ENCODE measurements around the gene LDB1.
A peak's percentile ranks its signal among the peaks of the same experiment; 100 is the strongest.

Gene LDB1, protein sequence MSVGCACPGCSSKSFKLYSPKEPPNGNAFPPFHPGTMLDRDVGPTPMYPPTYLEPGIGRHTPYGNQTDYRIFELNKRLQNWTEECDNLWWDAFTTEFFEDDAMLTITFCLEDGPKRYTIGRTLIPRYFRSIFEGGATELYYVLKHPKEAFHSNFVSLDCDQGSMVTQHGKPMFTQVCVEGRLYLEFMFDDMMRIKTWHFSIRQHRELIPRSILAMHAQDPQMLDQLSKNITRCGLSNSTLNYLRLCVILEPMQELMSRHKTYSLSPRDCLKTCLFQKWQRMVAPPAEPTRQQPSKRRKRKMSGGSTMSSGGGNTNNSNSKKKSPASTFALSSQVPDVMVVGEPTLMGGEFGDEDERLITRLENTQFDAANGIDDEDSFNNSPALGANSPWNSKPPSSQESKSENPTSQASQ

GRCh38 chr10:102120142-102120990 lies at the start of gene LDB1:
TSS of gene LDB1 (minus strand) at chr10:102120368. CDS start at chr10:102120110, 258 bp downstream.
- H3K9me3 Mint-ChIP-seq: no peaks in the 10 kb centered on the region
- peak within 1 kb of the TSS; percentile 91 for H3K4me3 Mint-ChIP-seq
- no peaks in the 10 kb centered on the region for H3K27me3 Mint-ChIP-seq (ENCODE audit: low read depth)
- no peaks in the 10 kb centered on the region for H3K36me3 Mint-ChIP-seq (ENCODE audit: low read depth)
- H3K4me1 Mint-ChIP-seq (ENCODE audit: low read depth): peaks cover 48% of the 10 kb centered on the region
- H3K27ac Mint-ChIP-seq: peak within 1 kb of the TSS; percentile 93

DNA sequence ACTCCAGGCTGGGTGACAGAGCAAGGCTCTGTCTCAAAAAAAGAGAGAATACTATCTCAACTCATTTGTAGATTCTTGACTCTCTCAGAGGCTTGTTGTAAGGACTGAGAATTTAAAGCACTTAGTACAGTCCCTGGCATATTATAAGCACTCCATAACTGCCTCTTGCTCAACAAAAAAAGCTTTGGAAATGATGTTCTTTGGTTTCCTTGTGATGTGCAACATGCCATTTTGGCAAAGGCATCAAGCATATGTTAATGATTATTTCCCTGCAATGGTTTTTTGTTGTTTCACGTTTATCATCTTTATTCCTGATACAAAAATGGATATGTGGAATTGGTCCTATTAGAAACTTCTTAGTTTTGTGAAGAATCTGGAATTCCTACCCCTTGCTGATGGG lies 47.7 kb upstream of the LDB1 start:
- Mint-ChIP-seq H3K36me3 (ENCODE audit: low read depth) (peaks cover 12% of the 10 kb centered on the region), H3K4me1 (ENCODE audit: low read depth) (peaks cover 8% of the 10 kb centered on the region), H3K9me3 (no peaks in the 10 kb centered on the region), H3K27me3 (ENCODE audit: low read depth) (no peaks in the 10 kb centered on the region), H3K4me3 (no peak overlapping the region), H3K27ac (no peak overlapping the region)

- peaks cover 8% of the 10 kb centered on the region for H3K4me1 Mint-ChIP-seq (ENCODE audit: low read depth)
- H3K27me3 Mint-ChIP-seq (ENCODE audit: low read depth): no peaks in the 10 kb centered on the region
- no peak overlapping the region for H3K4me3 Mint-ChIP-seq
- no peak overlapping the region for H3K27ac Mint-ChIP-seq
- peaks cover 39% of the 10 kb centered on the region for H3K36me3 Mint-ChIP-seq (ENCODE audit: low read depth)
- no peaks in the 10 kb centered on the region for H3K9me3 Mint-ChIP-seq
Observed at GRCh38 chr10:102163342-102163989, 43.3 kb upstream of the LDB1 start.

GRCh38 chr10:102159831-102160230 lies 39.7 kb upstream of the LDB1 start:
- Mint-ChIP-seq H3K27me3 (ENCODE audit: low read depth) (no peaks in the 10 kb centered on the region), H3K36me3 (ENCODE audit: low read depth) (peaks cover 51% of the 10 kb centered on the region), H3K4me3 (no peak overlapping the region), H3K4me1 (ENCODE audit: low read depth) (peaks cover 11% of the 10 kb centered on the region), H3K9me3 (no peaks in the 10 kb centered on the region), H3K27ac (no peak overlapping the region)

- no peak overlapping the region for H3K4me3 Mint-ChIP-seq
- no peak overlapping the region for H3K27ac Mint-ChIP-seq
- no peaks in the 10 kb centered on the region for H3K9me3 Mint-ChIP-seq
- H3K27me3 Mint-ChIP-seq (ENCODE audit: low read depth): no peaks in the 10 kb centered on the region
- H3K4me1 Mint-ChIP-seq (ENCODE audit: low read depth): peaks cover 11% of the 10 kb centered on the region
- H3K36me3 Mint-ChIP-seq (ENCODE audit: low read depth): peaks cover 54% of the 10 kb centered on the region
Observed at GRCh38 chr10:102159051-102159597, 39.0 kb upstream of the LDB1 start.

GRCh38 chr10:102157224-102157623 lies 37.1 kb upstream of the LDB1 start:
- Mint-ChIP-seq H3K36me3 (ENCODE audit: low read depth) (peaks cover 51% of the 10 kb centered on the region), H3K27me3 (ENCODE audit: low read depth) (no peaks in the 10 kb centered on the region), H3K4me3 (no peak overlapping the region), H3K4me1 (ENCODE audit: low read depth) (peaks cover 21% of the 10 kb centered on the region), H3K9me3 (no peaks in the 10 kb centered on the region), H3K27ac (no peak overlapping the region)

DNA sequence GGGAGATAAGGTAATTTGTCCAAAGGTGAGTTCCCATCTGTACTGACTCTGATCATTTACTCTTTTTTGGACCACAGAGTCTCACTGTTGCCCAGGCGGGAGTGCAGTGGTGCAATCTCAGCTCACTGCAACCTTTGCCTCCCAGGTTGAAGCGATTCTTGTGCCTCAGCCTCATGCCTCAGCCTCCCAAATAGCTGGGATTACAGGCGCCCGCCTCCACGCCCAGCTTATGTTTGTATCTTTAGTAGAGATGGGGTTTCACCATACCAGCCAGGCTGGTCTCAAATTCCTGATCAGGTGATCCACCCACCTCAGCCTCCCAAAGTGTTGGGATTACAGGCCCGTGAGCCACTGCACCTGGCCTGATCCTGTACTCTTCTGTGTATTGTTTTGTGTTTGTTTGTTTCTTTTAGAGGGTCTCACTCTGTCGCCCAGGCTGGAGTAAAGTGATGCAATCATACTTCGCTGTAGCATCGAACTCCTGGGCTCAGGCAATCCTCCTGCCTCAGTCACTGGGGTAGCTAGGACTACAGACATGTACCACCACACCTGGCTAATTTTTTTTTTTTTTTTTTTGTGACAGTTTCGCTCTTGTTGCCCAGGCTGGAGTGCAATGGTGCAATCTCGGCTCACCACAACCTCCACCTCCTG lies 34.4 kb upstream of the LDB1 start:
- peaks cover 35% of the 10 kb centered on the region for H3K4me1 Mint-ChIP-seq (ENCODE audit: low read depth)
- H3K27ac Mint-ChIP-seq: peak overlapping the region; percentile 61

DNA sequence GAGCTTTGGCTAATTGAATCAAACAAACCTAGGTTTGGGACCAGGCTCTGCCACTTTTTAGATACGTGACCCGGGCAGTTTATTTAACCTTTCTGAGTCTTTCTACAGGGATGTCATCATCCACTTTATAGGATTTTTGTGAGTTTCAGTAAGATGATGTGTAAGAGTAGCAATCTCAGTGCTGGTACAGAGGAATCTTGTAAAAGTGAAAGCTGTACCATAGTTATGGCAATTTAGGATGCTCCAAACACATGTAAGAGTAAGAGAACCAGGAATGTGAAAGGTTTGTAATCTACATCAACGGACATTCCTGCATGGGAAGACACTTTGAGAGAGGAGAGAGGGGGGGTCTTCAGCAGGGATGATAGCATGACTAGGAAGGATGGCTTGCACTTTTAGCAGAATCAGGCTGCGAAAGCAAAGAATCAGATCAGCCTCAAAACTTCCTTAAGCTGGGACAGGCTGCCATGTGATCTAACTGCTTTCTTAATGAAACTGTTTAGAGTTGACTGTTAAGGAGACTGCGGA lies 33.0 kb upstream of the LDB1 start:
- H3K27me3 Mint-ChIP-seq (ENCODE audit: low read depth): no peaks in the 10 kb centered on the region
- peak overlapping the region; percentile 89 for H3K4me3 Mint-ChIP-seq
- peaks cover 36% of the 10 kb centered on the region for H3K36me3 Mint-ChIP-seq (ENCODE audit: low read depth)
- peak overlapping the region; percentile 92 for H3K27ac Mint-ChIP-seq
- peaks cover 32% of the 10 kb centered on the region for H3K4me1 Mint-ChIP-seq (ENCODE audit: low read depth)
- no peaks in the 10 kb centered on the region for H3K9me3 Mint-ChIP-seq

More for the DNA sequence above, 34.4 kb upstream of the LDB1 start:
- Mint-ChIP-seq H3K36me3 (ENCODE audit: low read depth) (peaks cover 35% of the 10 kb centered on the region), H3K4me3 (peak overlapping the region; percentile 16), H3K27me3 (ENCODE audit: low read depth) (no peaks in the 10 kb centered on the region), H3K9me3 (no peaks in the 10 kb centered on the region)

DNA sequence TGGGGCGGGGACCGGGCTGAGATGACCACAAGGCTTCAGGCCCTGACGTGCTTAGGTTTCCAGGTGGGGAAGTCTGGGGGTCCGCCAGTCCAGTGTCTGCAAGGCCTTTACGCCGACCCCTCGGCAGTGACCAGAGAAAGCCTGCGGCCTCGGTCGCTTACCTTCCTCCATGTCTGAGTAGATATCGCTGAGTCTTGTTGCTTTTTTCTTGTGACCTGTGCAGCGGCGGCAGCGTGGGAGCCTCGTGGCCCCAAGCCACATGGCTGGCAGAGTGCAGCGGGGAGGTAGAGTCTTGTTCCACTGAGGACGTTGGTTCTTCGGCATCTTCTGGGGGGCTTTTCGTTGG lies 32.4 kb upstream of the LDB1 start:
- peak overlapping the region; percentile 89 for H3K4me3 Mint-ChIP-seq
- no peaks in the 10 kb centered on the region for H3K27me3 Mint-ChIP-seq (ENCODE audit: low read depth)
- peaks cover 32% of the 10 kb centered on the region for H3K4me1 Mint-ChIP-seq (ENCODE audit: low read depth)
- H3K9me3 Mint-ChIP-seq: no peaks in the 10 kb centered on the region
- peak overlapping the region; percentile 92 for H3K27ac Mint-ChIP-seq
- peaks cover 36% of the 10 kb centered on the region for H3K36me3 Mint-ChIP-seq (ENCODE audit: low read depth)

- H3K36me3 Mint-ChIP-seq (ENCODE audit: low read depth): peaks cover 35% of the 10 kb centered on the region
- H3K27me3 Mint-ChIP-seq (ENCODE audit: low read depth): no peaks in the 10 kb centered on the region
- H3K9me3 Mint-ChIP-seq: no peaks in the 10 kb centered on the region
- H3K4me1 Mint-ChIP-seq (ENCODE audit: low read depth): peaks cover 35% of the 10 kb centered on the region
- peak within 1 kb of the TSS; percentile 92 for H3K27ac Mint-ChIP-seq
- H3K4me3 Mint-ChIP-seq: peak within 1 kb of the TSS; percentile 89
Observed at GRCh38 chr10:102151774-102152544, 31.8 kb upstream of the LDB1 start, which contains the start of gene NOLC1. TSS of gene NOLC1 (plus strand) at chr10:102152389. CDS start at chr10:102152411, 22 bp downstream.

DNA sequence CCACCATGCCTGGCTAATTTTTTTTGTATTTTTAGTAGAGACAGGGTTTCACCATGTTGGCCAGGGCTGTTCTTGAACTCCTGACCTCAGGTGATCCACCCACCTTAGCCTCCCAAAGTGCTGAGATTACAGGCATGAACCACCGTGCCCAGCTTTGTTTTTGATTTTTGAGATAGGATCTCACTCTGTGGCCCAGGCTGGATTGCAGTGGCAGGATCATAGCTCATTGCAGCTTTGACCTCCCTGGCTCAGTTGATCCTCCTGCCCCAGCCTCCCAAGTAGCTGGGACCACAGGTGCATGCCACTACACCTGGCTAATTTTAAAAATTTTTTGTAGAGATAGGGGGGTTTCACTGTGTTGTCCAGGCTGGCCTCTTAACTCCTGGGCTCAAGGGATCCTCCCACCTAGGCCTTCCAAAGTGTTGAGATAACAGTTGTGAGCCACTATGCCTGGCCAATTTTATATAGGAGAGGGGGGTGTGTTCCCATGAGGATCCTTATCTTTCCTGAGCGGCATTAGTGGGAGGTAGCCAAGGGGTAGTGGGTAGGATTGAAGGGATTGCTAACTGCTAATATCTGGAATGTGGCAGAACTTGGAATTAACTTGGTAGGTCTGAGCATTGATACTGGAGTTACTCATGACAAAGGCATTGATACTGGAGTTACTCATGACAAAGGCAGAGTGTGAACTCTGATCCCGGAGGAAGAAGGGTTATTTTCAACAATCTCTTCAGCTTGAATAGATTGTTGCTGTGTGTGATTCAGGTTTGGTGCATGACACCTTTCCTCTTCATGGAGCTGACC lies 31.0 kb upstream of the LDB1 start:
- peak overlapping the region; percentile 89 for H3K4me3 Mint-ChIP-seq
- H3K27ac Mint-ChIP-seq: peak overlapping the region; percentile 92
- no peaks in the 10 kb centered on the region for H3K9me3 Mint-ChIP-seq
- peaks cover 37% of the 10 kb centered on the region for H3K36me3 Mint-ChIP-seq (ENCODE audit: low read depth)
- H3K4me1 Mint-ChIP-seq (ENCODE audit: low read depth): peaks cover 32% of the 10 kb centered on the region
- no peaks in the 10 kb centered on the region for H3K27me3 Mint-ChIP-seq (ENCODE audit: low read depth)

- Mint-ChIP-seq H3K36me3 (ENCODE audit: low read depth) (peaks cover 48% of the 10 kb centered on the region), H3K4me3 (no peak overlapping the region), H3K27me3 (ENCODE audit: low read depth) (no peaks in the 10 kb centered on the region), H3K27ac (peak overlapping the region; percentile 42), H3K4me1 (ENCODE audit: low read depth) (peaks cover 25% of the 10 kb centered on the region), H3K9me3 (no peaks in the 10 kb centered on the region)
Observed at GRCh38 chr10:102148275-102148674, 28.1 kb upstream of the LDB1 start.

Measured in T-helper 1 cell treated with Interleukin-12 subunit alpha and Interleukin-12 subunit beta and Interleukin-4 antibody, amounts not matched to agents 30 μg/mL and 1 μg/mL, for 36 hours (primary cell).